Measurements from ENCODE around the gene DCST2. TPM values are rescaled to one million over a fixed set of nuclear protein-coding genes. Genes with fewer than 3 reads are reported as not detected.

The DCST2 gene
- total and polyA plus RNA-seq, 2 donors (not counting 3 experiments of a cell fraction or from before 2014, with no cell fraction given), result 0.29 to 0.51 TPM

GRCh38 chr1:155030243-155030795 is 3.3 kb downstream of the DCST2 start:
- Histone ChIP-seq H3K9ac (replicated peaks; ENCODE audit: extremely low read depth, insufficient read depth, low read length) (no peak overlapping the region), H3K9me3 (replicated peaks; ENCODE audit: control insufficient read depth, insufficient read depth, low read length) (no peaks in the 10 kb centered on the region), H3K4me2 (ENCODE audit: insufficient read depth, low read length) (no peak overlapping the region), H3K9me1 (replicated peaks; ENCODE audit: control insufficient read depth, extremely low read depth, insufficient read depth, low read length) (no peaks in the 10 kb centered on the region), H3K27me3 (ENCODE audit: control insufficient read depth in 2 of 2, insufficient read depth in 2 of 2, low read length in 2 of 2) (no peaks in the 10 kb centered on the region), H2AFZ (ENCODE audit: low read depth, low read length) (no peak overlapping the region), H3K36me3 (ENCODE audit: control insufficient read depth in 2 of 2, extremely low read depth in 1 of 2, insufficient read depth in 2 of 2, low read length in 2 of 2) (no peaks in the 10 kb centered on the region), H4K20me1 (replicated peaks; ENCODE audit: control insufficient read depth, extremely low read depth, insufficient read depth, low read length) (no peaks in the 10 kb centered on the region), H3K79me2 (ENCODE audit: control insufficient read depth, insufficient read depth, low read length) (no peaks in the 10 kb centered on the region), H3K4me1 (ENCODE audit: control insufficient read depth, extremely low read depth, insufficient read depth, low read length) (no peaks in the 10 kb centered on the region), H3K27ac (ENCODE audit: insufficient read depth, low read depth, low read length) (no peak overlapping the region), H3K4me3 (replicated peaks in 1 of 3; ENCODE audit: insufficient read depth in 1 of 3, low read depth in 1 of 3, low read length in 3 of 3) (no peak overlapping the region)
- FAIRE-seq, result no peak
- CTCF ChIA-PET, result interaction anchor here (0.7 to 4.2 kb wide), 3 partner anchors 13 to 38 kb away, joined by 3 to 11 read pairs (median 4); no protein-coding TSS in a partner anchor
- intact Hi-C loops (cut with micrococcal nuclease), result no loop called here
- BruUV-seq (replicated peaks), result no TSS peak
- POLR2A ChIA-PET, result no interaction called here
- dilution Hi-C loops (cut with MboI; ENCODE audit: extremely low pct_ligation_motif_present, low sequenced_read_pairs), result no loop called here
- TF ChIP-seq GATA2 (IDR thresholded peaks at IDR 0.05; ENCODE audit: insufficient read depth, insufficient read length, low read depth, low read length) (no peak), EZH2 (IDR thresholded peaks at IDR 0.05; ENCODE audit: borderline replicate concordance, low read depth, low read length, severe bottlenecking) (no peak), POLR2AphosphoS5 (IDR thresholded peaks at IDR 0.05; ENCODE audit: insufficient read depth, low read depth, low read length) (no peak), MYC (IDR thresholded peaks at IDR 0.05; ENCODE audit: low read depth, low read length) (no peak)
- DNase-seq (ENCODE audit: low read depth, low spot score), result no peak

DNA sequence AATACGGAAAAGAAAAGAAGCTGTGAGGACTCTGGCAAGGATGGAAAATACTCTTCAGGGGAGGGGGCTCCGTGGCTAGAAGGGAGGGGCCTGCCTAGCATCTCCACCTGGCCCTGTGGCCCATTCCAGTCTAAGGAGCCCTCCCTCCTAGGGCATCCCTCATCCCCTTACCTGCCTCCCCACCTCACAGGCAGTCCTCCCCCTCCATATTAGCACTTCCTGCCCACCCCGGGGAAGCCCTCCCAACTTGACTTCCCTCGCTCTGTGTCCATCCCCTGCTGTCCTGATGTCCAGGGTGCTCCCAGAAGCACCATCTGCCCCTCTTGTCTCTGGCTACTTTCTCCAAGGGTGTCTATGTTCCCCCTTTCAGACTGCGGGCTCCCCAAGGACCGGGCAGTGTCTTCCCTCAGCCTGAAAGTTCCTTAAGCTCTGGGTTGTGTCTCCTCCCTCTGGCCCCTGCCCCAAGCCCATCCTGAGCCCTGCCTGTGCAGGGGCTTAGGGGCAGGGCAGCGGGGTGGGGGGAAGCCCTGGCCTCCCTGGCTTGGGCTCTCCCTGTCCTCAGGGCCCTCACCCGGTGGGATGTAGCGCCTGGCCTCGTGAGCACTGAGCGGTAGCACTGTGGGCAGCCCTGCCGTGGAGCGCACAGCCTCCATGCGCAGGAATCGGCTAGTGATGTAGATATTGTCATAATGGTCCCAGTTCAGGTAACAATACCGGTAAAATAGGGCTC is 3.9 kb downstream of the DCST2 start:
- intact Hi-C loops (cut with micrococcal nuclease), result no loop called here
- no peaks in the 10 kb centered on the region for H3K4me1 ChIP-seq (ENCODE audit: control insufficient read depth, extremely low read depth, insufficient read depth, low read length)
- H4K20me1 ChIP-seq (replicated peaks; ENCODE audit: control insufficient read depth, extremely low read depth, insufficient read depth, low read length), result no peaks in the 10 kb centered on the region
- no peak for DNase-seq (ENCODE audit: low read depth, low spot score)
- dilution Hi-C loops (cut with MboI; ENCODE audit: extremely low pct_ligation_motif_present, low sequenced_read_pairs), result no loop called here
- no peak overlapping the region for H2AFZ ChIP-seq (ENCODE audit: low read depth, low read length)
- H3K36me3 ChIP-seq (ENCODE audit: control insufficient read depth in 2 of 2, extremely low read depth in 1 of 2, insufficient read depth in 2 of 2, low read length in 2 of 2), result no peaks in the 10 kb centered on the region
- H3K27me3 ChIP-seq (ENCODE audit: control insufficient read depth in 2 of 2, insufficient read depth in 2 of 2, low read length in 2 of 2), result no peaks in the 10 kb centered on the region
- no peaks in the 10 kb centered on the region for H3K79me2 ChIP-seq (ENCODE audit: control insufficient read depth, insufficient read depth, low read length)
- CTCF ChIA-PET, result interaction anchor here (2.2 to 4.2 kb wide), 2 partner anchors 12 to 15 kb away, joined by 4 to 11 read pairs; no protein-coding TSS in a partner anchor
- H3K9me1 ChIP-seq (replicated peaks; ENCODE audit: control insufficient read depth, extremely low read depth, insufficient read depth, low read length), result no peaks in the 10 kb centered on the region
- no peak overlapping the region for H3K9ac ChIP-seq (replicated peaks; ENCODE audit: extremely low read depth, insufficient read depth, low read length)
- no peak overlapping the region for H3K4me3 ChIP-seq (replicated peaks in 1 of 3; ENCODE audit: insufficient read depth in 1 of 3, low read depth in 1 of 3, low read length in 3 of 3)
- H3K27ac ChIP-seq (ENCODE audit: insufficient read depth, low read depth, low read length), result no peak overlapping the region
- FAIRE-seq, result no peak
- POLR2A ChIA-PET, result no interaction called here
- TF ChIP-seq EZH2 (IDR thresholded peaks at IDR 0.05; ENCODE audit: borderline replicate concordance, low read depth, low read length, severe bottlenecking) (no peak), POLR2A (IDR thresholded peaks at IDR 0.05; ENCODE audit: low read depth, low read length) (no peak), MYC (IDR thresholded peaks at IDR 0.05; ENCODE audit: low read depth, low read length) (no peak), CTCF (IDR thresholded peaks at IDR 0.05; ENCODE audit: extremely low read depth in 1 of 2, insufficient read depth in 1 of 2, low read depth in 1 of 2, low read length in 2 of 2) (no peak), POLR2AphosphoS5 (IDR thresholded peaks at IDR 0.05; ENCODE audit: insufficient read depth, low read depth, low read length) (no peak), GATA2 (IDR thresholded peaks at IDR 0.05; ENCODE audit: insufficient read depth, insufficient read length, low read depth, low read length) (no peak), FOS (IDR thresholded peaks at IDR 0.05; ENCODE audit: borderline replicate concordance, insufficient read depth, low read length) (no peak), MAX (IDR thresholded peaks at IDR 0.05; ENCODE audit: insufficient read depth, insufficient read length) (no peak), JUN (IDR thresholded peaks at IDR 0.05; ENCODE audit: borderline replicate concordance, insufficient read depth, insufficient read length, low read depth) (no peak)
- H3K9me3 ChIP-seq (replicated peaks; ENCODE audit: control insufficient read depth, insufficient read depth, low read length), result no peaks in the 10 kb centered on the region
- no peak overlapping the region for H3K4me2 ChIP-seq (ENCODE audit: insufficient read depth, low read length)
- BruUV-seq (replicated peaks), result no TSS peak

All from endothelial cell of umbilical vein (primary cell).